ENCODE measurements around the gene FBXO45.
"Not testable (repeated sequence)": the region's sequence is repeated elsewhere in the genome, so short reads cannot be mapped to it uniquely, and the experiment has no call there.

DNA sequence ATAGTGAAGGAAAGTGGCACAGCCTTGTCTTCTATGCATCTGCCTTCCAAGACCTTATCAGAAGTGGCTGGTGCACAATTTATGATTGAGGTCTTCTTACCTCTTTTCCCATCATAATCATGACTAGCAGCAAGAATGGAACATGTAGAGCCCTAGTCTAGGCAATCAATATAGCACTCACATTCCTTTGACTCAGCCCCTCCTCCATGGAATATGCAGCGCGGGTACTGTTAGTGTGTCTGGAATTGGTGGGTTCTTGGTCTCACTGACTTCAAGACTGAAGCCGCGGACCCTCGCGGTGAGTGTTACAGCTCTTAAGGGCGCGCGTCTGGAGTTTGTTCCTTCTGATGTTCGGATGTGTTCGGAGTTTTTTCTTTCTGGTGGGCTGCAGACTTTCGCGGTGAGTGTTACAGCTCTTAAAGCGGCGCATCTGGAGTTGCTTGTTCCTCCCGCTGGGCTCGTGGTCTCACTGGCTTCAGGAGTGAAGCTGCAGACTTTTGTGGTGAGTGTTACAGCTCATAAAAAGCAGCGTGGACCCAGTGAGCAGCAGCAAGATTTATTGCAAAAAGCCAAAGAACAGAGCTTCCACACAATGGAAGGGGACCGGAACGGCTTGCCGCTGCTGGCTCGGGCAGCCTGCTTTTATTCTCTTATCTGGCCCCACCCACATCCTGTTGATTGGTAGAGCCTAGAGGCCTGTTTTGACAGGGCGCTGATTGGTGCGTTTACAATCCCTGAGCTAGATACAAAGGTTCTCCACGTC, 29.7 kb downstream of the FBXO45 start:
- TF ChIP-seq, protein P1, sequence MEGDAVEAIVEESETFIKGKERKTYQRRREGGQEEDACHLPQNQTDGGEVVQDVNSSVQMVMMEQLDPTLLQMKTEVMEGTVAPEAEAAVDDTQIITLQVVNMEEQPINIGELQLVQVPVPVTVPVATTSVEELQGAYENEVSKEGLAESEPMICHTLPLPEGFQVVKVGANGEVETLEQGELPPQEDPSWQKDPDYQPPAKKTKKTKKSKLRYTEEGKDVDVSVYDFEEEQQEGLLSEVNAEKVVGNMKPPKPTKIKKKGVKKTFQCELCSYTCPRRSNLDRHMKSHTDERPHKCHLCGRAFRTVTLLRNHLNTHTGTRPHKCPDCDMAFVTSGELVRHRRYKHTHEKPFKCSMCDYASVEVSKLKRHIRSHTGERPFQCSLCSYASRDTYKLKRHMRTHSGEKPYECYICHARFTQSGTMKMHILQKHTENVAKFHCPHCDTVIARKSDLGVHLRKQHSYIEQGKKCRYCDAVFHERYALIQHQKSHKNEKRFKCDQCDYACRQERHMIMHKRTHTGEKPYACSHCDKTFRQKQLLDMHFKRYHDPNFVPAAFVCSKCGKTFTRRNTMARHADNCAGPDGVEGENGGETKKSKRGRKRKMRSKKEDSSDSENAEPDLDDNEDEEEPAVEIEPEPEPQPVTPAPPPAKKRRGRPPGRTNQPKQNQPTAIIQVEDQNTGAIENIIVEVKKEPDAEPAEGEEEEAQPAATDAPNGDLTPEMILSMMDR (IDR thresholded peaks at IDR 0.05; ENCODE audit: poor library complexity): not testable (repeated sequence)
- TF ChIP-seq EZH2phosphoT487 (IDR thresholded peaks at IDR 0.05; ENCODE audit: low read depth, severe bottlenecking, unreplicated experiment): not testable (repeated sequence)
